ENCODE measurements around the gene UCP3.
"Not testable (repeated sequence)": the region's sequence is repeated elsewhere in the genome, so short reads cannot be mapped to it uniquely, and the experiment has no call there.

UCP3 gene

DNA sequence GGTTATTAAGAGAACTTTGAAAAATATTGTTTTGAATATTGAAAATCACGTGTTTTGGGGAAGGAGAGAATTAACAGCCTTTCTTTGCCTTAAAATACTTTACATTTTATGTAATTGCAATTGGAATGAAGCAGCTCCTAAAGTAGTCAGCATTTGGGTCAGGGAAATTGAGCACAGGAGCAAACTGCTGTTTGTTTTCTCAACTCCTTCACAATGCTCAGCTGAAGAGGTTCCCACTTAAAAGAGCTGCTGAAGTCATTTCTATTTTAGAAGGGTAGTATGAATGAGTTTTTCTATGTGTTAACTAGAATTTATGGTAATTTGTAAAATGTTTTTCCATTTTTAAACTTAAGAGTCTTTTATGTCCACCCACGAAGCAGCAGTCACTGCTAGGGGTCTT is 18.2 kb downstream of the UCP3 start:
- DNase-seq (ENCODE audit: low spot score in 2 of 2), result no peak
- H3K9me3 Mint-ChIP-seq, result no peaks in the 10 kb centered on the region
- H3K36me3 Mint-ChIP-seq (ENCODE audit: insufficient read depth), result peaks cover 6% of the 10 kb centered on the region
- peaks cover 18% of the 10 kb centered on the region for H3K4me1 Mint-ChIP-seq
- H3K27ac Mint-ChIP-seq (ENCODE audit: low read depth), result no peak overlapping the region
- no peak overlapping the region for H3K4me3 Mint-ChIP-seq
- no peak for ATAC-seq (replicated peaks; ENCODE audit: extremely low read depth, poor library complexity, severe bottlenecking)
- H3K27me3 Mint-ChIP-seq, result no peaks in the 10 kb centered on the region

DNA sequence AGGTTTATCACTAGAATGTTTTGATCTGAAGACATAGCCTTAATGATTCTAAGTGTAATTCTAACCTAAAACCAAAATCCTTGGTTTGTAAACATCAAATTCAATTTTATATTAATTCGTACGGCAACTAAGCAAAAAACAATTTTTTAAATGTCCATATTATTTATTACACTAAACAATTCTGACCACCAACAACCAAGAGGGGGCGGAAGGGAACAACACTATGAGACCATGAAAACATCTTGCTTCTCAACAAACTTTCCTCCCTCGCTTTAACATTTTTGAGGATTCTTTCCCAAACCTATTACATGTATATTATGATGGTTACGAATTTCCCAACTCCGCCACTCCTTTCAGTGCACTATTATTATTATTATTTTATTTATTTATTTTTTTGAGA is 19.7 kb downstream of the UCP3 start:
- Mint-ChIP-seq H3K36me3 (ENCODE audit: insufficient read depth) (no peaks in the 10 kb centered on the region), H3K27me3 (no peaks in the 10 kb centered on the region), H3K27ac (ENCODE audit: low read depth) (no peak overlapping the region), H3K4me1 (peaks cover 6% of the 10 kb centered on the region), H3K9me3 (no peaks in the 10 kb centered on the region), H3K4me3 (no peak overlapping the region)
- DNase-seq (ENCODE audit: low spot score in 2 of 2), result no peak
- no peak for ATAC-seq (replicated peaks; ENCODE audit: extremely low read depth, poor library complexity, severe bottlenecking)

DNA sequence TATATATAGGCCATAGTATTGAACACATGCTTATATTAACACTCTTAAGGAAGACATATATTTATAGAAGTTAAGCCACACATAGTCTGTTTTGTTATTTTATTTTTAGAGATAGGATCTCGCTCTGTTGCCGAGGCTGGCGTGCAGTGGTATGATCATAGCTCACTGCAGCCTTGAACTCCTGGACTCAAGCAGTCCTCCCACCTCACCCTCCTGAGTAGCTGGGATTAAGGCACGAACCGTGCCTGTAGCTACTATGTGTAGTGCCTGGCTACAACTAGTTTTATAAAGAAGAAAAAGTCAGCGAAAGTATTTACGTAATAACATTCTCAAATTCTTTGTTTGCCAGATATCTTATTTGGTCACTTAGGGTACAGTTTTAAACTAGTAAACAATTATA is 20.7 kb downstream of the UCP3 start:
- H3K36me3 Mint-ChIP-seq (ENCODE audit: insufficient read depth), result peaks cover 7% of the 10 kb centered on the region

DNA sequence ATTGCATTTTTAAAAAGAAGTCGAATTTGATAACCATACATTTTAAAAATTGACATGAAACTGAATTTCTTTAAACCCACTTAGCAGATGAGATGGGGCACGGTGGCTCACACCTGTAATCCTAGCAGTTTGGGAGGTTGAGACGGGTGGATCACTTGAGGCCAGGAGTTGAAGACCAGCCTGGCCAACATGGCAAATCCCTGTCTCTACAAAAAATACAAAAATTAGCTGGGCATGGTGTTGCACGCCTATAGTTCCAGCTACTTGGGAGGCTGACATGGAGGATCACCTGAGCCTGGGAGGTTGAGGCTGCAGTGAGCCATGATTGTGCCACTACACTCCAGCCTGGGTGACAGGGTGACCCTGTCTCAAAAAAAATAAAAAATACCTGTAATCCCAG is 23.2 kb downstream of the UCP3 start:
- not testable (repeated sequence) for H3K27ac Mint-ChIP-seq (ENCODE audit: low read depth); DNase-seq (ENCODE audit: low spot score in 2 of 2); H3K4me3 Mint-ChIP-seq; H3K9me3 Mint-ChIP-seq; ATAC-seq (replicated peaks; ENCODE audit: extremely low read depth, poor library complexity, severe bottlenecking); H3K27me3 Mint-ChIP-seq
- Mint-ChIP-seq H3K36me3 (ENCODE audit: insufficient read depth) (peaks cover 32% of the 10 kb centered on the region), H3K4me1 (peaks cover 29% of the 10 kb centered on the region)

More for the DNA sequence above, 20.7 kb downstream of the UCP3 start:
- DNase-seq (ENCODE audit: low spot score in 2 of 2), result no peak
- ATAC-seq (replicated peaks; ENCODE audit: extremely low read depth, poor library complexity, severe bottlenecking), result no peak
- peaks cover 14% of the 10 kb centered on the region for H3K4me1 Mint-ChIP-seq
- H3K9me3 Mint-ChIP-seq, result no peaks in the 10 kb centered on the region
- H3K27me3 Mint-ChIP-seq, result no peaks in the 10 kb centered on the region
- no peak overlapping the region for H3K27ac Mint-ChIP-seq (ENCODE audit: low read depth)
- no peak overlapping the region for H3K4me3 Mint-ChIP-seq

DNA sequence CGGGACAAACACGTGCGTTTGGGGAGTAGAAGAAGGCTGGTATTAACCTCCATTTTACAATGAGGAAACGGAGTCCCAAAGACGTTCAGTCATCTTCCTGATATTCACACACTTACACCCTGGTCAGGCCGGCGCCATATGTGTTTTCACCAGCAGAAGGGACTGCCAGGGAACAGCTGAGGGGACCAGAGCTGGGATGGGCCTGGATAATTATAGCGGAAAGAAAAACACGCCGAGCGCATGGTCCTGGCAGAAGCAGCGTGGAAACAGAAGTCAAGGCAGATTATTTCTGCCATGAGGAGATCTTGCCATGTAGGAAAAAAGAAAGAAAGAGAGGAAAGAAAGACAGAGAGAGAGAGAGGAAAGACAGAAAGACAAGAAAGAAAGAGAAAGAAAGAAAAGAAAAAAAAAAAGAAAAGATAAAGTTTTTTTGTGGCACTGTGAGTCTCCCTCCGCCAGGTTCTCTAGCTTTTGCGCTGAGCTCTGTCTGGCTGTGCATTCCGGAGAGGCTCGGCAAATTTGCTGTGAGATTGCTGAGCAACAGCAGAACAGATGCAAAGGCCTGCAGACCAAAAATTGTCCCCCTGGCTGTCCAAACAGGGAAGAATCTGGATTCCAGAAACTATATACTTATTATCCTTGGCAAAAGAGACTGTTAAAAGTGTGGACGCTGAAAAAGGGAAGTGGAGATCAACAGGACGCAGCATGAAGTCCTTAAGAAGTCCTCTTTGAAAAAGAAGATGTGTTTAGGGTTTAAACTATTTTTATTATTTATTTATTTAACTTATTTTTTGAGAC is 24.9 kb downstream of the UCP3 start:
- peaks cover 45% of the 10 kb centered on the region for H3K4me1 Mint-ChIP-seq
- peak overlapping the region; percentile 100 for H3K4me3 Mint-ChIP-seq
- H3K36me3 Mint-ChIP-seq (ENCODE audit: insufficient read depth), result peaks cover 46% of the 10 kb centered on the region
- no peaks in the 10 kb centered on the region for H3K9me3 Mint-ChIP-seq
- peak overlapping the region; percentile 100 for H3K27ac Mint-ChIP-seq (ENCODE audit: low read depth)
- H3K27me3 Mint-ChIP-seq, result no peaks in the 10 kb centered on the region
- ATAC-seq (replicated peaks; ENCODE audit: extremely low read depth, poor library complexity, severe bottlenecking), result no peak
- no peak for DNase-seq (ENCODE audit: low spot score in 2 of 2)

DNA sequence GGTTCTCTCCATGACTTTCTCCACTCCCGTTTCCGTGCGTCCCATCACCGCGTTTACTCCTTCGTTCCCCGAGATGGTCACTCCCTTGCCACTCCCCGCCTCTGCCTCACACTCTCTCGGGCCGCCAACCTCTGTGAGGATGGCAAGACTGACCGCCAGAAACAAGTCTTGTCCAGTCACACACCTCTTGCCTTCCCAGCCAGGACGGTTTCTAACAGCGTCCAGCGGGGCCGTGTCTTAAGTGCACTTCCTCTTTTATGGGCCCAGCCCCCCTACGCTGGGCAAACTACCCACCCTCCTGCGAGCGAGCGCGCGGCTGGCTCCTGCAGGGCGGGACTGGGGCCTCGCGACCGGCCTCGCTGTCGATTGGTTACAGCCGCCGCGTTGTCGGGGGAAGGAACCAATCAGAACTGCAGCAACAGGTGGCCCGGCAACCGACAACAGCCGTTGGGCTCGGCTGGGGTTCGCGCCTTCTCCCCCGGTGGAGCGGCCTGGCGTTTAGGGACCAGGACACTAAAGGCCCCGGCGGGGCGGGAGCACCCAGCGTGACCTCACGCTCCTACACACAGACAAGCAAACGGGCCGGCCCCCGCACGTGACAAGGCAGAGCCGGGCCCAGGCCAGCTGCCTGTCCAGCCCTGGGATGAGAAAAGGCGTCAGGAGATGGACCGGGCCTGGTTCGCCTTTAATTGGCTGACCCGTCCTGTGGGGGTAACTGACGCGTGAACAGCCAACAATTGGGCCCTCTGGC is 25.7 kb downstream of the UCP3 start:
- Mint-ChIP-seq H3K27me3 (no peaks in the 10 kb centered on the region), H3K4me3 (peak overlapping the region; percentile 100), H3K9me3 (no peaks in the 10 kb centered on the region), H3K36me3 (ENCODE audit: insufficient read depth) (peaks cover 54% of the 10 kb centered on the region), H3K4me1 (peaks cover 53% of the 10 kb centered on the region), H3K27ac (ENCODE audit: low read depth) (peak overlapping the region; percentile 100)
- peak; percentile 79 for ATAC-seq (replicated peaks; ENCODE audit: extremely low read depth, poor library complexity, severe bottlenecking)
- DNase-seq (ENCODE audit: low spot score in 2 of 2), result peak; percentile 83 to 89

DNA sequence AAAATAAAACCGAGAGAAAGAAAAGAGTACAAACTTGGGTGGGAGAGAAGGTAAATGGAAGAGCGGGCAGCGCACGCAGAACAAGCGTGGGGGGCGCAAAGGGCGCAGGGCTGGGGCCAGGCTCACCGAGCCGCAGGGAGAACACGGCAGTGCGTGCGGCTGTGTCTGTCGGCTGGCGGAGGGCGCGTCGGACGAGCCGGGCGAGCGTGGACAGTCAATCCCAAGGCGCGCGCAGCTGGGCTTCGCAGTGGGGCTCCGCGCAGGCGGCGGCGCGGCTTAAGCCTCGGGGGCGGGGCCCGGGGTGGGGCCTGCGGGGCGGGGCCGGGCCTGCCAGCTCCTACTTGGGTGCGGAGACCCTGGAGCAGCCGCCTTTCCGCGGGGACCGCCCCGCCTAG is 26.3 kb downstream of the UCP3 start, which contains the start of gene UCP2:
TSS of gene UCP2 (minus strand) at position 249 of the 395 bp plus-strand sequence. CDS start 4,465 bp downstream, outside the sequence.
- no peaks in the 10 kb centered on the region for H3K9me3 Mint-ChIP-seq
- peak within 1 kb of the TSS; percentile 100 for H3K4me3 Mint-ChIP-seq
- H3K4me1 Mint-ChIP-seq, result peaks cover 59% of the 10 kb centered on the region
- H3K36me3 Mint-ChIP-seq (ENCODE audit: insufficient read depth), result peaks cover 60% of the 10 kb centered on the region
- DNase-seq (ENCODE audit: low spot score in 2 of 2) (peak in 1 of 2 donors; percentile 70), ATAC-seq (replicated peaks; ENCODE audit: extremely low read depth, poor library complexity, severe bottlenecking) (peak; percentile 63)
- peak within 1 kb of the TSS; percentile 100 for H3K27ac Mint-ChIP-seq (ENCODE audit: low read depth)
- no peaks in the 10 kb centered on the region for H3K27me3 Mint-ChIP-seq

DNA sequence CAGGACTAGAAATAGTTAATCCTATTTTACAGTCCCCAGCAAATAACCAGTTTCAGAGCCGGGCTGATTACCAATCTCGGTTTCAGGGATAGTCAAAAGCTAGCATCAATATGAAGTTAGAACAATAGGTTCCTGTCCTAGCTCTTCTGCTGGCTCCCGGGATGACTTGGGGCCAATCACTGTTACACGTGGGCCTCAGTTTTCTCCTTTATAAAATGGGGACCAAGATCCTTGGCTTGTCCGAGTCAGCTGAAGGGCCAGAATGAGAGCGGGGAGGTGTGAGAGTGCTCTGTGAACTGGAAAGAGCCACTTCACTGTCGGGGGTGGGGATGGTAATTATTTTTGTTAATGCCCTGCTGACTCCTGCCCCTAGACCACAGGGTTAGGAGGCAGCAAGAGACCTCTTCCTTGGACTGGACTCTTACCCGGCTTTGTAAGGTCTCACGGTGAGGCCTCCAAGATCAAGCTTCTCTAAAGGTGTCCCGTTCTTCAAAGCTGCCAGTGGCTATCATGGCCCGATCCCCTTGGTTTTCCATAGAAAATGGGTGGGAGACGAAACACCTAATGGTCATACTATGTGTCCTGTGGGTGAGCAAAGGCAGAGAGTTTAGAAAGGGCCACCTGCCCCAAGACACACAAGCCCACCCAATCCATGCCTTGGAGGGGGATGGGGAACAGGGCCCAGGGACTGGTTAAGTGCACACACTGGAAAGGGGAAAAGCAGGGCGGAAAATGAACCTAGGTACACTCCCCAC is 27.7 kb downstream of the UCP3 start:
- Mint-ChIP-seq H3K4me1 (peaks cover 72% of the 10 kb centered on the region), H3K27ac (ENCODE audit: low read depth) (peak overlapping the region; percentile 100), H3K36me3 (ENCODE audit: insufficient read depth) (peaks cover 72% of the 10 kb centered on the region), H3K4me3 (peak overlapping the region; percentile 100), H3K27me3 (no peaks in the 10 kb centered on the region), H3K9me3 (no peaks in the 10 kb centered on the region)
- ATAC-seq (replicated peaks; ENCODE audit: extremely low read depth, poor library complexity, severe bottlenecking) (no peak), DNase-seq (ENCODE audit: low spot score in 2 of 2) (no peak)

DNA sequence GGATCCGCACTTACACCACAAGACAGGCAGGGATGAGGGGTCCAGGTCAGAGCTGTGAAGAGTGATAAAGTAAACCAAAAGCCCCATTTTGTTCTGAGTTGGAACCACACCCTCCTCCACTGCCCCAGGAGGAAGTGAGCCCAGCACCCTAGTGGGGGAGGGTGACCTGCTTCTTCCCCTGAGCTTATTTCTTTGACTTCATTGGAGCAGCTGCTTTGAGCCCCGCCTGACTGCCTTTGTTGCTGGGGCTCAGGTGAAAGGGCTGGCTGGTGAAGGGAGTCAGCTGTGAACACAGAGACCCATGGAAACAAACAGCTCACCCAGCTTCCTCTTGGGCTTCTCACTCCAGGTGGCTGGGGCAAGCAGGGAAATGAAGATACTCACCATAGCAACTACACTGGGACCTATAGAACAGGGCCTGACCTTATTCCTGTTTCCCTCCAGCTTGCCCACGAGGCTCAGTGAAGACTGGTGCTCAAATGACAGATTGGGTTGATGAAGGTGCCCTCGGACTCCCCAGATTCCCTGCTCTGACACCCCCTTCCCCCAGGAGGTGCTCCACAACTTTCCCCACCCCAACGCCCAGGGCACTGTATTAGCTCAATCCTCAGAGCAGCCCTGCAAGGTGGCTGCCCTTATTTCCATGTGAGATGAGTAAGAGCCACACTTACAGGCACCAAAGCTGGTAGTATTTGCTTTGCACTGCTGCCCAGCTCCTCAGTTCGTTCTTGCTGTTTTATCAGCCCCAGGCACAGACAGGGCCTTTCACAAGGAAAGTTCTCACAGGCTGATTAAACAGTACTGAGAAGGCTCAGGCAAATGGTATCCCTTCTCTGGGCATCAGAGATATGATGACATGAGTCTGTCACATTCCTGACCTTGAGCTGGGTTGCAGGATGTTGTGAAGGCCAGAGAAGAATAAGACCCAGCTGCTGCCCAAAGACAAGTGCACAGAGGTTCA is 28.6 kb downstream of the UCP3 start:
- H3K4me1 Mint-ChIP-seq, result peaks cover 77% of the 10 kb centered on the region
- H3K9me3 Mint-ChIP-seq, result no peaks in the 10 kb centered on the region
- peak overlapping the region; percentile 100 for H3K4me3 Mint-ChIP-seq
- H3K36me3 Mint-ChIP-seq (ENCODE audit: insufficient read depth), result peaks cover 82% of the 10 kb centered on the region
- ATAC-seq (replicated peaks; ENCODE audit: extremely low read depth, poor library complexity, severe bottlenecking) (peak; percentile 54), DNase-seq (ENCODE audit: low spot score in 2 of 2) (peak; percentile 60 to 81)
- H3K27ac Mint-ChIP-seq (ENCODE audit: low read depth), result peak overlapping the region; percentile 100
- H3K27me3 Mint-ChIP-seq, result no peaks in the 10 kb centered on the region

DNA sequence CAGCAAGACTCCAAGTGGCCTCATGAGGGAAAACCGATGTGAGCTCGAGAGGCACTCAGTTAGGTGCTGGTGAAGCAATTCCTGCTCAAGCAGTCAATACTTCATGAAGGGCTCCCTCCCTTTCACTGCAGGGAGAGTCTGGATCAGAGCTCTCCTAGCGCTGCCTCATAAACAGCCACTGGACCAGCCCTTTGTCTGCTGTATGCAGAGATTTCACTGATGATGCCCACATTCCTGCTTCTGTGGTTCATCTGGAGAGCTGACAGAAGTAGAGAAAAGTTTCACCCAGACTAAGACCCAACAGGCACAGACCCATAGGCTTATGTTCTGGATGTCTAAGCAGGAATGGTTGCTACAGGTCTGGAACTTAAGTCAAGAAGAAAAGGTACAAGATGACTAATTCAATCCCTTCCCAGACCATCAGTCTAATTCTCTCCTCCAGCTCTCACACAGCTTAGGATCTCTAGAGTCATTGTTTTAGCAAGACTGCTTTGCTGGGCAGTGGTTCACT is 30.3 kb downstream of the UCP3 start:
- no peak for ATAC-seq (replicated peaks; ENCODE audit: extremely low read depth, poor library complexity, severe bottlenecking)
- no peaks in the 10 kb centered on the region for H3K27me3 Mint-ChIP-seq
- H3K4me3 Mint-ChIP-seq, result peak overlapping the region; percentile 100
- no peak for DNase-seq (ENCODE audit: low spot score in 2 of 2)
- H3K27ac Mint-ChIP-seq (ENCODE audit: low read depth), result peak overlapping the region; percentile 100
- H3K36me3 Mint-ChIP-seq (ENCODE audit: insufficient read depth), result peaks cover 94% of the 10 kb centered on the region
- peaks cover 89% of the 10 kb centered on the region for H3K4me1 Mint-ChIP-seq
- H3K9me3 Mint-ChIP-seq, result no peaks in the 10 kb centered on the region

DNA sequence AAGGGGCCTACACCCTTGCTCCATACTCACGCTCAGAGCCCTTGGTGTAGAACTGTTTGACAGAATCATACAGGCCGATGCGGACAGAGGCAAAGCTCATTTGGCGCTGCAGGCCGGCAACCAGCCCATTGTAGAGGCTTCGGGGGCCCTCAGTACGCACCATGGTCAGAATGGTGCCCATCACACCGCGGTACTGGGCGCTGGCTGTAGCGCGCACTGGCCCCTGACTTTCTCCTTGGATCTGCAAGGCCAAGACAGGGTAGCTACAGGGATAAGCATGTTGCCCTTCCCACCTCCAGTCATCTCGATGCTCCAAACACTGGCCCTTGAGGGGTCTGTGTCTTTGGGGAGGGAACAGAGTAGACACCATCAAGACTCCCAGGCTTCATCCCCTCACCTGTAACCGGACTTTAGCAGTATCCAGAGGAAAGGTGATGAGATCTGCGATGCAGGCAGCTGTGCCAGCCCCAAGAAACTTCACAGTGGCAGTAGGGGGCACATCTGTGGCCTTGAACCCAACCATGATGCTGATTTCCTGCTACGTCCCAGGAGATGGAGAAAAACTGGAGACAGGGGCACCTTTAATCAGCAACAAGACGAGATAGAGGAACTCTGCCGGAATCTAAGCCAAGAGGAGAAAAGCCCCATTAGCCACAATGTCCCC is 30.9 kb downstream of the UCP3 start:
- ATAC-seq (replicated peaks; ENCODE audit: extremely low read depth, poor library complexity, severe bottlenecking), result no peak
- Mint-ChIP-seq H3K27me3 (no peaks in the 10 kb centered on the region), H3K4me1 (peaks cover 89% of the 10 kb centered on the region), H3K4me3 (peak overlapping the region; percentile 100), H3K36me3 (ENCODE audit: insufficient read depth) (peaks cover 92% of the 10 kb centered on the region), H3K27ac (ENCODE audit: low read depth) (peak overlapping the region; percentile 93), H3K9me3 (no peaks in the 10 kb centered on the region)
- no peak for DNase-seq (ENCODE audit: low spot score in 2 of 2)
